Activated CD8-positive, alpha-beta T cell treated with anti-CD3 and anti-CD28 coated beads, Interleukin-2, amount 10 ng/mL, durations not matched to agents 7 days and 5 days (primary cell): ENCODE results near the gene RGS5. TPM values are rescaled to one million over a fixed set of nuclear protein-coding genes. Genes with fewer than 3 reads are reported as not detected.

Experiments
- ATAC-seq: fragments of 150-1000 bp; cut with Tn5 transposase; one replicate; pipeline ENCODE4 v1.10.0; 2021; ENCODE audit warnings: moderate library complexity
- CTCF ChIA-PET: fragments of 350-600 bp; sonication (Branson Sonifier 250); formaldehyde crosslinking; loops from one replicate; lab custom pipeline; 2021; ENCODE audit warnings: antibody characterized with exemption; lab: Charles Lee
- POLR2A ChIA-PET: fragments of 350-600 bp; sonication (Branson Sonifier 250); formaldehyde crosslinking; loops from one replicate; lab custom pipeline; 2021; ENCODE audit warnings: antibody characterized with exemption; lab: Charles Lee
- DNase-seq: peaks from one replicate; pipeline ENCODE4 v3.0.0-alpha.2; 2020
- H3K27ac Mint-ChIP-seq: one replicate; pipeline ENCODE4 v1.8.0; 2021; ENCODE audit warnings: mild to moderate bottlenecking, mixed read lengths
- H3K27me3 Mint-ChIP-seq: one replicate; pipeline ENCODE4 v1.8.0; 2021; ENCODE audit warnings: low read depth, mixed read lengths
- H3K36me3 Mint-ChIP-seq: one replicate; pipeline ENCODE4 v1.8.0; 2021; ENCODE audit warnings: low read depth, mixed read lengths
- H3K4me1 Mint-ChIP-seq: one replicate; pipeline ENCODE4 v1.8.0; 2021; ENCODE audit warnings: low read depth, mixed read lengths
- H3K4me3 Mint-ChIP-seq: one replicate; pipeline ENCODE4 v1.8.0; 2021; ENCODE audit warnings: mild to moderate bottlenecking, mixed read lengths
- H3K9me3 Mint-ChIP-seq: one replicate; pipeline ENCODE4 v1.8.0; 2022; ENCODE audit warnings: mixed read lengths; ENCODE audit not compliant: insufficient read depth
- total RNA-seq, 2 experiments: library from RNA; stranded (reverse); gene quantifications; one replicate each; pipeline ENCODE4 v1.2.3, GENCODE V29; 2021

Gene RGS5
- total RNA-seq, 2 experiments from 2014 or later = 0.66 to 2.6 TPM

DNA sequence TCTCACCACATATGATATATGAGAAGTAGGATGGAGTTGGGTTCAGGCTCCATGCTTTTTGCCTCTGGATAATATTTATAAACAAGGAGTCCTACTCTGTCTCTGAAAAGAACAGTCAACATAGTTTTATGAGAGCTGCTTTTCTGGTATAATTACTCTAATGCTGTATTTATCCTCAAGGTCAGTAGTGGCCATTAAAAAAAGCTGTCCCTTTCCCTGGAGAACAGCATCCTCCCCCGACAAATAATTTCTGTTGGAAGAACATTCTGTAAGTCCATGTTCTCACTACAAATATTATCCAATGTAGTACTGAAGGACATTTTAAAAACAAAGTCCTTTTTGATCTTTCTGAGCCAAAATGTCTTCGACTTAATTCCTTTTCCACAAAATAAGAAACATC lies 9.0 kb upstream of the RGS5 start:
- DNase-seq (no peak), ATAC-seq (no peak)
- peaks cover 16% of the 10 kb centered on the region for H3K27me3 Mint-ChIP-seq
- H3K9me3 Mint-ChIP-seq = no peaks in the 10 kb centered on the region
- H3K4me3 Mint-ChIP-seq = no peak overlapping the region
- no peaks in the 10 kb centered on the region for H3K36me3 Mint-ChIP-seq
- H3K4me1 Mint-ChIP-seq = no peaks in the 10 kb centered on the region
- ChIA-PET POLR2A (no interaction called here), CTCF (no interaction called here)
- H3K27ac Mint-ChIP-seq = no peak overlapping the region

DNA sequence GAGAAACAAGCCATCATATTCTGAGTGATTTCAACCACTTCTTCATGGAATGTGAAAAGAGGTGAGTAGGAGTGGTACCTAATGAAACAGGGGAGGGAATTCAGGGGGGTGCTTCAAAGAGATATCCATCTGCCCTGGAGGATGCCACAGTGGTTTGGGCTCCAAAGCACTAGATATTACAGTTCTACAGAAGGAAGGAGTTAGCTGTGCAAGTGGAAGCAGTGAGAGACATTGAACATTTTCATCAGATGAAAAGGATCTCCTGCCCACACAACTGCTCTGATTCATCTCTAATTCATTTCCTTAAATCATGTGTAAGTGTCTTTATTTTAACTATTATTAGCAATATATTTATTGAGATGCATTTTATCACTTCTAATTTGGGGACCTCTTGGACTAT lies 2.8 kb upstream of the RGS5 start:
- CTCF ChIA-PET = no interaction called here
- Mint-ChIP-seq H3K27me3 (no peaks in the 10 kb centered on the region), H3K9me3 (no peaks in the 10 kb centered on the region), H3K36me3 (no peaks in the 10 kb centered on the region), H3K27ac (no peak overlapping the region), H3K4me3 (no peak overlapping the region), H3K4me1 (no peaks in the 10 kb centered on the region)
- ATAC-seq = no peak
- POLR2A ChIA-PET = no interaction called here
- no peak for DNase-seq

DNA sequence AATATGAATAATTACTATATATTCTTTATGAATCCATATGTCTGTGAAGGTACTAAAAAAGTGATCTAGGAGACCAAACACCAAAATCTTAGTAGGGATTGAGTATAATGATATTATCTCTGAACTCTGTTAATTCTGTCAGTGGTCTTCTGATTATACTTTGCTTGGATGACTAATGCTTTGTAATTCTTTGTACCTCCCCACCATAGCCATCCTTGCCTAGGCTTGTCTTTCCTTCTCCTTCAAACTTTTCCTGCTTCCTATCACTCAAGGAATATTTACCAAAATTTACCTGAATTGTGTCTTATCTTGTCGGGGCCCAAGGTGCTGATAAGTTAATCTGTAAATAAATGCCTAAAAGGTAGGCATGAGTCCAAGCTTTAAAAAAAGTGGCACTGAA lies 845 bp upstream of the RGS5 start:
- CTCF ChIA-PET = no interaction called here
- Mint-ChIP-seq H3K4me3 (no peak overlapping the region), H3K4me1 (no peaks in the 10 kb centered on the region), H3K36me3 (no peaks in the 10 kb centered on the region), H3K27me3 (no peaks in the 10 kb centered on the region), H3K9me3 (no peaks in the 10 kb centered on the region), H3K27ac (no peak overlapping the region)
- ATAC-seq (no peak), DNase-seq (no peak)
- POLR2A ChIA-PET = no interaction called here

DNA sequence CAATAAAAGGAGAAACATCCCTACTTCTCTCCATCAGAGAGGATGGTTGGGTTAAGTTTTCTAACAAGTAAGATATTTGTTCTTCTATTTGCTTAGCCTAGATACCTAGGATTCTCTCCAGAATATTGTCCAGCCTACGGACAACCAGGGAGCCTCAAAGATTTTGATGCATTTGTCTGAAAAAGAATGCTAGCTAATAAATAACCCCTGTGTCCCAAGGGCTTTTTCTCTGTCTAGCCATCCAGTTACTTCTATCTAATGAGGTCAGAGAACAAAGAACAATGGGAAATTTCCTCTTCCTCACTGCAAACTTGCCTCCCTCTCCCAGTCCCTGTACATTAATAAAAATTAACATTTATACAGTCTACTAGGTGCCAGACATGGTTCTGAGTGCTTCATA lies 810 bp downstream of the RGS5 start:
- POLR2A ChIA-PET = no interaction called here
- no peak for DNase-seq
- H3K27ac Mint-ChIP-seq = no peak overlapping the region
- no peak overlapping the region for H3K4me3 Mint-ChIP-seq
- H3K27me3 Mint-ChIP-seq = no peaks in the 10 kb centered on the region
- no peak for ATAC-seq
- no peaks in the 10 kb centered on the region for H3K36me3 Mint-ChIP-seq
- H3K9me3 Mint-ChIP-seq = no peaks in the 10 kb centered on the region
- H3K4me1 Mint-ChIP-seq = no peaks in the 10 kb centered on the region
- CTCF ChIA-PET = interaction anchor here (0.8 to 1.4 kb wide), 3 partner anchors 14 to 348 kb away, joined by 3 read pairs; no protein-coding TSS in a partner anchor

DNA sequence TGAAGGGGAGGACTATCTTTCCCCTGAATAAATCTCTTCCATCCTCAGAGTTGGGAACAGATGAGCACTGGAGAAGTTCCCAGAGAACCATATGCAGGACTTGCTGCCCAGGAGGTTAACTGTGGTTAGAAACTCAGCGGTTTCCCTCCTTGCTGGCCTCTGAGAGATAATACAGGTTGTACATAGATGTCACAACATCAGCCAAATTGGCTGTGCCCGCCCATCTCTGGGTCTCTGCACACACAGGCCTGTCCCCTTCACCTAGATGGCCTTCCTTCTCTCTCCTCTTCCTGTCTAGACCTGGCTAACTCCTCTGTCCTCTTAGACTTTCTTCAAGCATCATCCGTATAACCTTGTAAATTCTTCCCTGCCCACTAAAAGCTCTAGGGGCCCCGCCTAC lies 5.7 kb downstream of the RGS5 start:
- no peak for DNase-seq
- no peak for ATAC-seq
- Mint-ChIP-seq H3K36me3 (no peaks in the 10 kb centered on the region), H3K9me3 (no peaks in the 10 kb centered on the region), H3K27ac (no peak overlapping the region), H3K4me1 (no peaks in the 10 kb centered on the region), H3K4me3 (no peak overlapping the region), H3K27me3 (peaks cover 3% of the 10 kb centered on the region)
- POLR2A ChIA-PET = no interaction called here
- CTCF ChIA-PET = no interaction called here

DNA sequence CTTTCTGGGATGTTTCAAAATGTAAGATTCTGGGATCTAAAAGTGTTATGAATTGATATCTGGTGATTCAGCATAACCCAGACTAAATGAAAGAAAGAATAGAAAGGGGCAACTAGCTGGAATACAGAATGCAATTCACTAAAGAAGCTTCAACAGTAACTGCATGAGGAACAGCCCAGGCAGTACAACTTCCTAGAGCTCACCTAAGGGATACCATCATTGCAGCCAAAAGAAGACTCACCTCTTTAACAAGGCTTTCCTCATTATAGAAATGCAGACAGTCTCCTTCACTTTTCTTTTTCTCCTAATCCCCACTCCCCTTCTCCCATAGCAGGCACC lies 6.3 kb downstream of the RGS5 start:
- POLR2A ChIA-PET = no interaction called here
- CTCF ChIA-PET = no interaction called here
- Mint-ChIP-seq H3K27ac (no peak overlapping the region), H3K4me1 (no peaks in the 10 kb centered on the region), H3K27me3 (peaks cover 3% of the 10 kb centered on the region), H3K36me3 (no peaks in the 10 kb centered on the region), H3K9me3 (no peaks in the 10 kb centered on the region), H3K4me3 (no peak overlapping the region)
- ATAC-seq = no peak
- no peak for DNase-seq

DNA sequence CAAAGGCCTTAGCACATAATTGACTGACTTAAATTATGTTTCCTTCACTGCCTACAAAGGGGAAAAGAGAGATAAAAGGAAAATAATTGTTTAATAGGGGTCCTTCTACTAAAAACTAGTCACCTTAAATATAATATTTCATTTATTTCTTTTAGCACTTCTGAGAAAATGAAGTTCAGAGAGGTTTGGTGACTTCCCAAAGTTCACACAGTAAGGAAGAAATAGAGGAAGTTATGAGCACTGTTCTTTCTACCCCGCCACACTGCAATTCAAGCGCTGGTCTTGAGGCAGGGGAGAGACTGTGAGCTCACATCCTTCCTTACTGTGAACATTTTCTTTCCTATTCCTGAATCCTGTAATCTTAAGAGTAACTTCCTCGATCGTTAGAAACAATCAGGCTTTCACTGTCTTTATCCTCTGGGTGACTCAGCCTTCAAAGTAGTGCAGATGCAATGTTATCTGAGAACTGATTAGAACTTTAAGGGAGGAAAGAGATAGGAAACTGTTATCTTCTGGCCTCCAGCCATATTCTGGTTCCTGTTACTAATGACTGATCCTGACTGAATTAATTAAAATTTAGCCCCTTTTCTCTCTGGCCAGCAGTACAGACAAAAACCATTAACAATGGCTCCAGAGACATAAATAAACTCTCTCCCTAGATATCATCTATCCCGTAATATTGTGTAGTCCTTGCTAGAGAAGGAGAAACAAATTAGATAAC lies 6.8 kb downstream of the RGS5 start:
- Mint-ChIP-seq H3K4me1 (no peaks in the 10 kb centered on the region), H3K9me3 (no peaks in the 10 kb centered on the region), H3K36me3 (no peaks in the 10 kb centered on the region), H3K4me3 (no peak overlapping the region), H3K27me3 (peaks cover 3% of the 10 kb centered on the region), H3K27ac (no peak overlapping the region)
- CTCF ChIA-PET = no interaction called here
- ATAC-seq = no peak
- no peak for DNase-seq
- POLR2A ChIA-PET = no interaction called here

DNA sequence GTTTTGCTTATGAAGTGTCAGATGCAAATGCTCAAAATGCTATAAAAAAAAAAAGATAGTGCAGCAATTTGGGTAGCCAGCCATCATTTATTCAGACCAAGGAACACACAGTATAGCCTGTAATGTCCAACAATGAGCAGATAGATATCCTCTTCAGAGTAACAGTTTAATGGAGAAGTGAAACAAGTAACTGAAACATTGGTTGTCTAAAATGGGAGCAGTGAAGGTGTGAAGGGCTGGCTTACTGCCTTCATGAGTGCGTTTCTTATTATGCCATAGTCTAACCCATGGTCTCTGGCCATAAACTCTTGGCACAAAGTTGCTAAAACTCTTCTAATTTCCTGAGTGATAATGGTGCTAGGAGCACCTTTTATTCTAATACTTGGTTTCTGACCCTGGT lies 11.4 kb downstream of the RGS5 start:
- H3K4me1 Mint-ChIP-seq = no peaks in the 10 kb centered on the region
- POLR2A ChIA-PET = no interaction called here
- DNase-seq (no peak), ATAC-seq (no peak)
- H3K27me3 Mint-ChIP-seq = no peaks in the 10 kb centered on the region
- no peak overlapping the region for H3K27ac Mint-ChIP-seq
- no peaks in the 10 kb centered on the region for H3K36me3 Mint-ChIP-seq
- H3K4me3 Mint-ChIP-seq = no peak overlapping the region
- CTCF ChIA-PET = no interaction called here
- H3K9me3 Mint-ChIP-seq = no peaks in the 10 kb centered on the region

DNA sequence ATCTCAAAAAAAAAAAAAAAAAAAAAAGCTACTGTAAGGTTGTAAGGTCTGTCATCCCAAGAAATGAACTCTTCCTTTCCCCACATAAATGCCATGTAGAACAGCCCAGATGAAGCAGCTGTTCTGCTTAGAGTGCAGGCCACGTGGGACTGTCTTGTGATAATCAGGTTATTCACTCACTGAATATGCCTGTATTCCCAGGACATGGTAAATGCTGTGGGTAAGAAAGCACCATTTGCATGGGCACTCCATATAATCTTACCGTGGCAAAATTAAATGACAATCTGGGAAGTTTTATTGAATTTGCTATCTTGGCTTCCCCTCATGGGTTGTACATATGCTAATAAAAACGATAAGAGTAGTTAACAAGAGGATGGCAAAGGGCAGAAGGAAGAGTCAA lies 13.8 kb downstream of the RGS5 start:
- Mint-ChIP-seq H3K27ac (no peak overlapping the region), H3K9me3 (no peaks in the 10 kb centered on the region), H3K4me3 (no peak overlapping the region), H3K4me1 (no peaks in the 10 kb centered on the region), H3K27me3 (peaks cover 2% of the 10 kb centered on the region), H3K36me3 (no peaks in the 10 kb centered on the region)
- DNase-seq = no peak
- CTCF ChIA-PET = interaction anchor here (1.0 kb wide), 2 partner anchors 13 to 335 kb away, joined by 3 read pairs; partner anchors contain the start of gene RGS5
- ATAC-seq = no peak
- POLR2A ChIA-PET = no interaction called here

DNA sequence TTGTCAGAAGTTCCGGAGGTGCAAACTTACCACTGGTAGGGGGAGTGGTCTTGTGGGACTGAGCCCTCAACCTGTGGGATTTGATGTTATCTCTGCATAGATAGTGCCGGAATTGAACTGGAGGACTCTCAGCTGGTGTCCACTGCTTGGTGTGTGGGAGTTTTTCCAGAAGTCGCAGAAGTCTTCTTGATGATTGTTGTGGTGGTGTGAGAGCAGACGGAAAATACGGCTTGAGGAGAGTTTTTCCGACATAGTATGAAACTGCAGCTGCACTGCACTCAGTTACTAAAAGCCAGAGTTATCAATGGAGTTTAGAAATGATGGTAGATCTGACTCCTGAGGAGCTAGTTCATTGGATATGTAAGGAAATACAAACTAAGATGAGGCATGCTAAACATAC lies 14.9 kb downstream of the RGS5 start:
- CTCF ChIA-PET = interaction anchor here (1.0 kb wide), 2 partner anchors 15 to 334 kb away, joined by 3 read pairs; partner anchors contain the start of gene RGS5
- no peak for ATAC-seq
- no peaks in the 10 kb centered on the region for H3K36me3 Mint-ChIP-seq
- no peak overlapping the region for H3K4me3 Mint-ChIP-seq
- no peaks in the 10 kb centered on the region for H3K4me1 Mint-ChIP-seq
- H3K27ac Mint-ChIP-seq = no peak overlapping the region
- no peaks in the 10 kb centered on the region for H3K9me3 Mint-ChIP-seq
- peaks cover 4% of the 10 kb centered on the region for H3K27me3 Mint-ChIP-seq
- POLR2A ChIA-PET = no interaction called here
- no peak for DNase-seq

DNA sequence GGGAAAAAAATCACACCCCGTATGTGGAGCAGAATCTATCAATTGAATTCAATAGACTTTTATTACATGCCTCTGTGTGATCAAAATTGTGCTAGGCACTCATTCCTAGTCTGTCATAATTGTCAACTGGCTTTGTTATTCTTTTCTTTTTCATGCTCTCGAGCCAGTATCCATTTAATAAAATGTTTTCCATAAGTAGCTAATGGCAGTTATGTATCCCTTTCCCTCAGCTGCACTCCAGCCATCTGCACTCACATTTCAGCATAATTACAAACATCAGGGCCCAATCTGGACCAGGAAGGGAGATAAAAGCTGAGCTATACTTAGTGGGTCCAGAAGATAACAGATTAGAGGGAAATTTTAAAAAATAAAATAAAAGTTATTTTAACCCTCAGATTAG lies 15.9 kb downstream of the RGS5 start:
- no peaks in the 10 kb centered on the region for H3K36me3 Mint-ChIP-seq
- no peak overlapping the region for H3K27ac Mint-ChIP-seq
- CTCF ChIA-PET = no interaction called here
- no peak overlapping the region for H3K4me3 Mint-ChIP-seq
- ATAC-seq (no peak), DNase-seq (no peak)
- POLR2A ChIA-PET = no interaction called here
- peaks cover 4% of the 10 kb centered on the region for H3K27me3 Mint-ChIP-seq
- no peaks in the 10 kb centered on the region for H3K9me3 Mint-ChIP-seq
- H3K4me1 Mint-ChIP-seq = no peaks in the 10 kb centered on the region

DNA sequence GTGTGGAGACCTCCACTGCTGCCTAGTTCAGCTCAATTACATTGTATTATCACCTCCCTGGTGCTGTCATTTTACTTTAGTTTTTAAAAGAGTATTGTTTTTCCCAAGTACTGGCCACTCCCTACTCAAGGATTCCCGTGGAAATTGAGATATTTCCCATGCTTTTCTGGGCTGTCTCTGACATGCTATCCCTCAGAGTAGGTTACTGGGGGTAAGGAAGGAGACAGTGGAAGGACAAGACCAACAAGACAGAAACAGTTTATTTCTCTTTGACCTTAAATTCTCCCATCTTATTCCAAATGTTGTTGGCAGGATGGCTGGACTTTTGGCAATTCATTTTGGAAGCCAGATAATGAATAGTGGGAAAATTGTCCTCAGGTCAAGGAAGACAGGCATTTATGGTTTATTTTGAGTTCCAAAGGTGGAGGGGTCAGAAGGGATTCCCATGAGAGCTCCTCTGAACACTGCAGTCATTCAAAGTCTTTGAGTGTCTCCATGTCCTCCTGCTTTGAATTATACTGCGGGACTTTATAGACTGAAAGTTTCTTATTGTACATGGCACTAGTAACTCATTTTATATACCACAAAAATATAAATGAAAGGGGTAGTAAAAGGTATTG lies 20.3 kb downstream of the RGS5 start:
- Mint-ChIP-seq H3K36me3 (no peaks in the 10 kb centered on the region), H3K27me3 (peaks cover 4% of the 10 kb centered on the region), H3K27ac (no peak overlapping the region), H3K9me3 (no peaks in the 10 kb centered on the region), H3K4me3 (no peak overlapping the region), H3K4me1 (no peaks in the 10 kb centered on the region)
- no peak for ATAC-seq
- DNase-seq = no peak
- CTCF ChIA-PET = no interaction called here
- POLR2A ChIA-PET = no interaction called here
